ENCODE results near the gene NT5DC1. TPM values are rescaled to one million over a fixed set of nuclear protein-coding genes. Genes with fewer than 3 reads are reported as not detected.

NT5DC1 gene
- total RNA-seq (10 to 100 TPM; 13.7 to 90.9 (median 37.5) TPM), polyA plus RNA-seq (10 to 100 TPM; 16.2 to 45.5 (median 21.2) TPM)
- long read RNA-seq, donor 1, full-length matches to known transcripts: 22 of 22 reads
- long read RNA-seq, donor 1, partial matches to known transcripts: 0 of 22 reads
- long read RNA-seq, donor 1, other reads (novel, unspliced or antisense): 0 of 22 reads
- long read RNA-seq, donor 2, full-length matches to known transcripts: 10 of 10 reads
- long read RNA-seq, donor 2, partial matches to known transcripts: 0 of 10 reads
- long read RNA-seq, donor 2, other reads (novel, unspliced or antisense): 0 of 10 reads
- long read RNA-seq, donor 3, full-length matches to known transcripts: 14 of 14 reads
- long read RNA-seq, donor 3, partial matches to known transcripts: 0 of 14 reads
- long read RNA-seq, donor 3, other reads (novel, unspliced or antisense): 0 of 14 reads
- long read RNA-seq, donor 4, full-length matches to known transcripts: 41 of 54 reads
- long read RNA-seq, donor 4, partial matches to known transcripts: 6 of 54 reads
- long read RNA-seq, donor 4, other reads (novel, unspliced or antisense): 7 of 54 reads
- long read RNA-seq, donor 5, full-length matches to known transcripts: 101 of 109 reads
- long read RNA-seq, donor 5, partial matches to known transcripts: 2 of 109 reads
- long read RNA-seq, donor 5, other reads (novel, unspliced or antisense): 6 of 109 reads
- long read RNA-seq, donor 6, full-length matches to known transcripts: 21 of 30 reads
- long read RNA-seq, donor 6, partial matches to known transcripts: 6 of 30 reads
- long read RNA-seq, donor 6, other reads (novel, unspliced or antisense): 3 of 30 reads
- long read RNA-seq, donor 7, full-length matches to known transcripts: 5 of 5 reads
- long read RNA-seq, donor 7, partial matches to known transcripts: 0 of 5 reads
- long read RNA-seq, donor 7, other reads (novel, unspliced or antisense): 0 of 5 reads
- long read RNA-seq, donor 8, full-length matches to known transcripts: 15 of 23 reads
- long read RNA-seq, donor 8, partial matches to known transcripts: 8 of 23 reads
- long read RNA-seq, donor 8, other reads (novel, unspliced or antisense): 0 of 23 reads
- long read RNA-seq, donor 9, full-length matches to known transcripts: 17 of 22 reads
- long read RNA-seq, donor 9, partial matches to known transcripts: 5 of 22 reads
- long read RNA-seq, donor 9, other reads (novel, unspliced or antisense): 0 of 22 reads
- long read RNA-seq, donor 10, full-length matches to known transcripts: 5 of 5 reads
- long read RNA-seq, donor 10, partial matches to known transcripts: 0 of 5 reads
- long read RNA-seq, donor 10, other reads (novel, unspliced or antisense): 0 of 5 reads

DNA sequence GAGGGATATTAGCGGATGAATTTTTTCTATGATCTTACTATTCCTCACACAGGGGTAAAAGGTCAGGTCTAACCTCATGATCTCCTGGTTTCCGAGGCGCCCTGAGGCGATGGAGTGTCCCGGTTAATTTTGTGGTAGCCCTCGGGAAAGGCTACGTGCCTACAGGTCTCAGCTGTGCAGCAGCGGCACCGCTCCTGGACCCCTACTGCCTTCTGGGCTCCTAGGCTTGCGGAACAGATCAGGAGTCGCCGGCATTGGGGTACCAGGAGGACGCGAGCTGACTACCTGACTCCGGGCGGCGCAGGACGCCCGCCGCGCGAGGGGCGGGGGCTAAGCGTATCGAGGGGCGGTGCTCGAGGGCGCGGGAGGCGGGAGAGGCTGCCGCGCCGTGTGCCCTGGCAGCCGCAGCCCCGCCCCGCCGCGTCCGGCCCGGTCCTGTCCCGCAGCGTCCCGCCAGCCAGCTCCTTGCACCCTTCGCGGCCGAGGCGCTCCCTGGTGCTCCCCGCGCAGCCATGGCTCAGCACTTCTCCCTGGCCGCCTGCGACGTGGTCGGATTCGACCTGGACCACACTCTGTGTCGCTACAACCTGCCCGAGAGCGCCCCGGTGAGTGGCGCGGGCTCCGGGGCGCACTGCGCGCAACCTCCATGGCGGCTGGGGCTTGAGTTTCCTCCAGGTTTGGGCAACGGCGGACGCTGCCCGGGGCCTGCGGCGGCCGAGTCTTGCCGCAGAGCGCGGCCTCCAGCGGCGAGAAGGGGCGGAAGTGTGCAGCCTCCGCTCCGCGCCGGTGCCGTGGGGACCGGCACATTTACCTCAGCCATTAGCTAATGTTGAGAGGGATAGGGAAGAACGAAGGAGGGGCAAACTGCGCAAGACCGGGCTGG is at the start of gene NT5DC1:
TSS of gene NT5DC1 (plus strand) at position 435 of the 883 bp plus-strand sequence. CDS start at position 513, 78 bp downstream.
- no peaks in the 10 kb centered on the region for H3K27me3 ChIP-seq
- intact Hi-C loops (cut with DNase I): no loop called here
- peak within 1 kb of the TSS; percentile 73 to 97 (median 84) for H3K4me3 ChIP-seq
- H3K36me3 ChIP-seq (replicated peaks in 1 of 2): no peaks in the 10 kb centered on the region
- DNase-seq: peak; percentile 83 to 90 (median 88)
- 0 to 1% (median 0%) methylated on average over 19 to 87 of the region's 87 CpGs for WGBS, 4 donors
- TF ChIP-seq, protein P1, sequence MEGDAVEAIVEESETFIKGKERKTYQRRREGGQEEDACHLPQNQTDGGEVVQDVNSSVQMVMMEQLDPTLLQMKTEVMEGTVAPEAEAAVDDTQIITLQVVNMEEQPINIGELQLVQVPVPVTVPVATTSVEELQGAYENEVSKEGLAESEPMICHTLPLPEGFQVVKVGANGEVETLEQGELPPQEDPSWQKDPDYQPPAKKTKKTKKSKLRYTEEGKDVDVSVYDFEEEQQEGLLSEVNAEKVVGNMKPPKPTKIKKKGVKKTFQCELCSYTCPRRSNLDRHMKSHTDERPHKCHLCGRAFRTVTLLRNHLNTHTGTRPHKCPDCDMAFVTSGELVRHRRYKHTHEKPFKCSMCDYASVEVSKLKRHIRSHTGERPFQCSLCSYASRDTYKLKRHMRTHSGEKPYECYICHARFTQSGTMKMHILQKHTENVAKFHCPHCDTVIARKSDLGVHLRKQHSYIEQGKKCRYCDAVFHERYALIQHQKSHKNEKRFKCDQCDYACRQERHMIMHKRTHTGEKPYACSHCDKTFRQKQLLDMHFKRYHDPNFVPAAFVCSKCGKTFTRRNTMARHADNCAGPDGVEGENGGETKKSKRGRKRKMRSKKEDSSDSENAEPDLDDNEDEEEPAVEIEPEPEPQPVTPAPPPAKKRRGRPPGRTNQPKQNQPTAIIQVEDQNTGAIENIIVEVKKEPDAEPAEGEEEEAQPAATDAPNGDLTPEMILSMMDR (IDR thresholded peaks at IDR 0.05): peak in 4 of 6 experiments; percentile 18 to 50 (median 20)
- peak; percentile 71 to 95 for TF ChIP-seq POLR2A (IDR thresholded peaks at IDR 0.05)
- peak within 1 kb of the TSS; percentile 94 to 99 (median 99) for H3K27ac ChIP-seq
- no peaks in the 10 kb centered on the region for H3K9me3 ChIP-seq (replicated peaks in 1 of 3)
- peaks cover 37 to 59% of the 10 kb centered on the region in 2 donors for H3K4me1 ChIP-seq (replicated peaks in 1 of 2)

DNA sequence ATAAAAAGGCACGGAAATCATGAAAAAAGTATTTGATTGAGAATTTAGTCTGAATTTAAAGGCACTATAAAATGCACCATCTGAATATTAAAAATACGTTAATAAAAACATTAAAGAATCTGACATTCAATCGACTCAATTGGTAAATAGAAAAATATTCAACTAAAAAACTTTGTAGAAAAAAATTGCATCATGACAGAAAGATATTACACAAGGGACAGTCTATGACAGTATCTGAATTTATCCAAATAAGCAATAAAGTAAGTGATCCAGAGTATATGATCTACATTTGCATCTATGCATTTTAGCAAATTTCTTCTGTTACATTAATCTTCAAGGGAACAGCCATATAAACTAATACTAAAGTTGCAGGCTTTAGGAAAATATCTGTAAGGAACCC is 49.4 kb upstream of the NT5DC1 start:
- no peaks in the 10 kb centered on the region for H3K27me3 ChIP-seq
- intact Hi-C loops (cut with DNase I): no loop called here
- WGBS, 4 donors: 93 to 98% (median 96%) methylated on average over 3 of the region's 3 CpGs
- no peaks in the 10 kb centered on the region for H3K4me1 ChIP-seq (replicated peaks in 1 of 2)
- no peaks in the 10 kb centered on the region for H3K36me3 ChIP-seq (replicated peaks in 1 of 2)
- DNase-seq: no peak
- no peak for TF ChIP-seq POLR2A (IDR thresholded peaks at IDR 0.05)
- TF ChIP-seq, protein P1 (IDR thresholded peaks at IDR 0.05): no peak
- no peak overlapping the region for H3K4me3 ChIP-seq
- no peaks in the 10 kb centered on the region for H3K9me3 ChIP-seq (replicated peaks in 1 of 3)
- no peak overlapping the region for H3K27ac ChIP-seq

DNA sequence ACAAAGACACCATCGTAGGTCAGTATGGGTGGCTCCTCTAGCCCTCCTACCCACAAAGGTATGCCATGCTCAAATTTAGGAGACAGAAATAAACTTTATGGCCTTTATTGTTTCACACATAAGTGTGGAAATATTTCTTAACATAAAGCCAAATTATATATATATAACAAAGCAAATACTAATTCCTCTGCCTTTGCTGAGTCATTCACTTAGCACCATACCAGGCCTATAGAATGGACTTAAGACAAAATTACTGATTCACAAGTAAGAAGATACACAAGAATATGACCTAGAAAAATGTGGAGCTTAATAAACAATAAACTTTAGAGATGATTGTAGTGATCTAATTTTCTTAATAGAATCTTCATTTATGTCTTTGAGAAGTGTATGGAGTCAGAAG is 45.1 kb upstream of the NT5DC1 start:
- DNase-seq: no peak
- intact Hi-C loops (cut with DNase I): no loop called here
- no peaks in the 10 kb centered on the region for H3K4me1 ChIP-seq (replicated peaks in 1 of 2)
- WGBS, 4 donors: 89 to 98% (median 91%) methylated on average over 1 of the region's 1 CpG
- no peaks in the 10 kb centered on the region for H3K36me3 ChIP-seq (replicated peaks in 1 of 2)
- no peak overlapping the region for H3K4me3 ChIP-seq
- no peaks in the 10 kb centered on the region for H3K27me3 ChIP-seq
- H3K27ac ChIP-seq: no peak overlapping the region
- no peaks in the 10 kb centered on the region for H3K9me3 ChIP-seq (replicated peaks in 1 of 3)
- no peak for TF ChIP-seq POLR2A (IDR thresholded peaks at IDR 0.05)
- TF ChIP-seq, protein P1 (IDR thresholded peaks at IDR 0.05): no peak

All from adrenal gland (tissue), 19 donors.